Measurements from ENCODE around the gene TST.

DNA sequence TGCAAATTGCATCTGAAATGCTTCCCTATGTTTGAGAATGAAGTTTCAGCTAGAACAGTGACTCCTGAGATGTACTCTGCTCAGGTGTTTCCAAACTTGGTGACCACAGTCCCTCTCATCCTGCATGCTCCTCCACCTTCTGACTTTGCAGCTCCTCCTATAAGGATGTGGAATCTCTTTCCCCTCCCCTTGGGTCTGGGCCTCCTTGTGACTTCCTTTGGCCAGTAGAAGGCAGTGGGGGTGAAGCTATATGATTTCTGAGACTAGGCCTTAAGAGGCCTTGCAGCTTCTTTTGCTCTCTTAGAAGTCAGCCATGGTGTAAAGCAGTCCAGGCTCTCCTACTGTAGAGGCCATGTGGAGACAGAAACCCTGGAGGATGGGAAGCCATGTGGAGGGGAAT, 55.1 kb downstream of the TST start:
- TF ChIP-seq, protein P1, sequence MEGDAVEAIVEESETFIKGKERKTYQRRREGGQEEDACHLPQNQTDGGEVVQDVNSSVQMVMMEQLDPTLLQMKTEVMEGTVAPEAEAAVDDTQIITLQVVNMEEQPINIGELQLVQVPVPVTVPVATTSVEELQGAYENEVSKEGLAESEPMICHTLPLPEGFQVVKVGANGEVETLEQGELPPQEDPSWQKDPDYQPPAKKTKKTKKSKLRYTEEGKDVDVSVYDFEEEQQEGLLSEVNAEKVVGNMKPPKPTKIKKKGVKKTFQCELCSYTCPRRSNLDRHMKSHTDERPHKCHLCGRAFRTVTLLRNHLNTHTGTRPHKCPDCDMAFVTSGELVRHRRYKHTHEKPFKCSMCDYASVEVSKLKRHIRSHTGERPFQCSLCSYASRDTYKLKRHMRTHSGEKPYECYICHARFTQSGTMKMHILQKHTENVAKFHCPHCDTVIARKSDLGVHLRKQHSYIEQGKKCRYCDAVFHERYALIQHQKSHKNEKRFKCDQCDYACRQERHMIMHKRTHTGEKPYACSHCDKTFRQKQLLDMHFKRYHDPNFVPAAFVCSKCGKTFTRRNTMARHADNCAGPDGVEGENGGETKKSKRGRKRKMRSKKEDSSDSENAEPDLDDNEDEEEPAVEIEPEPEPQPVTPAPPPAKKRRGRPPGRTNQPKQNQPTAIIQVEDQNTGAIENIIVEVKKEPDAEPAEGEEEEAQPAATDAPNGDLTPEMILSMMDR (IDR thresholded peaks at IDR 0.05; ENCODE audit: low read length) = no peak
- TF ChIP-seq EZH2 (optimal IDR thresholded peaks at IDR 0.05; ENCODE audit: low read depth, low read length) = no peak
- no peak for TF ChIP-seq EZH2phosphoT487 (IDR thresholded peaks at IDR 0.05; ENCODE audit: low read length)
